Vagina (tissue), 2 donors: ENCODE measurements around the gene MRGPRD.

Experiments used
- CTCF ChIP-seq, 3 experiments: fragments of 450-650 bp in 2 of 3; fragments of 200-600 bp in 1 of 3; sonication (generic) in 1 of 3; IDR thresholded peaks; one replicate each; pipeline ENCODE4 v1.5.1; 2017 to 2019; ENCODE audit warnings: antibody characterized with exemption in 3 of 3, mild to moderate bottlenecking in 2 of 3, moderate library complexity in 2 of 3
- POLR2A ChIP-seq, 2 donors: fragments of 450-650 bp; IDR thresholded peaks; one replicate each; pipeline ENCODE4 v1.6.1; 2017; ENCODE audit warnings: antibody characterized with exemption in 2 of 2, mild to moderate bottlenecking in 2 of 2, moderate library complexity in 2 of 2
- POLR2AphosphoS5 ChIP-seq, 2 donors: sonication (generic); formaldehyde crosslinking; IDR thresholded peaks; one replicate each; pipeline ENCODE4 v1.9.0; 2017; ENCODE audit warnings: antibody characterized with exemption in 2 of 2, mild to moderate bottlenecking in 2 of 2, low read depth in 1 of 2; ENCODE audit not compliant: insufficient read depth in 1 of 2

GRCh38 chr11:68976095-68976494 is 4.7 kb downstream of the MRGPRD start:
- TF ChIP-seq CTCF (IDR thresholded peaks at IDR 0.05) (no peak), POLR2AphosphoS5 (IDR thresholded peaks at IDR 0.05; ENCODE audit: insufficient read depth in 1 of 2, low read depth in 1 of 2) (no peak), POLR2A (IDR thresholded peaks at IDR 0.05) (no peak)
